Fibroblast of the aortic adventitia (primary cell): ENCODE measurements around the gene PRND. TPM values are rescaled to one million over a fixed set of nuclear protein-coding genes. Genes with fewer than 3 reads are reported as not detected.
A peak's percentile ranks its signal among the peaks of the same experiment; 100 is the strongest.

Experiments
- DNase-seq: peaks from one replicate; pipeline ENCODE4 v3.0.0-alpha.2; 2010; ENCODE audit warnings: low read depth
- H3K4me3 ChIP-seq: 2 replicates; pipeline ENCODE4 v1.5.1; 2011; ENCODE audit warnings: low read depth, mild to moderate bottlenecking, control low read depth, low read length, moderate library complexity
- total RNA-seq: library from RNA; depleted of rRNA; stranded (reverse); fragments of >200 nt; gene quantifications from 2 replicates; pipeline ENCODE4 v1.2.3, GENCODE V29; 2012; ENCODE audit warnings: low replicate concordance
- TF ChIP-seq, protein P1 (sequence below): IDR thresholded peaks from 2 replicates; pipeline ENCODE4 v1.5.1; 2011; ENCODE audit warnings: mild to moderate bottlenecking, low read length, control low read depth, inconsistent platforms; ENCODE audit not compliant: insufficient read depth

The PRND gene
- total RNA-seq, 1 donor, result not detected

DNA sequence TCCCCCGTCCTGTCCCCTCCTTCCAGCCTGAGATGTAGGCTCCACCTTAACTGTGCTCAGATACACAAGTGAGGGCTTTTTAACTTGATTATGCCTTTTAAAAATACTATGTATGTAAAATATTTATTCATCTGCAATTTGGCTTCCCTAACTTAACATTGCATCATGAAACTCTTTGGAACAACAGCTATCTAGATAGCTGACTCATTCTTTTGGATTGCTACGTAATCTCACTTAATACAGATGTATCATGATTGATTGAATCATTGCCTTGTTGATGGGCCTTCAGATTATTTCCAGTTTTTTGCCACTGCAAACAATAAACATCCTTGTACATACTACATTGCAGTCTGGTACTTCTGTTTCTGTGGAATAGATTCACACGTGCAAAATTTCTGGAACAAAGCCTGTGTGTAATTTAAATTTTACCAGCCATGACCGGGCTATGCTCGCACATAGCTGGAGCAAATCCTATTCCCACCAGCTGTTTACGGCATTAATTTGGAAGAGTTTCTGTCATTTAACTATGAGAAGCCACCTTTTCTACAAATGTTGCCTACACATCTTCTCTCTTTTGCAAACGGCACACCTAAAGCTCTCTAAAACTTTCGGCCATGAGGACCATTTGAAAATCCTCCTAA lies 6.5 kb downstream of the PRND start:
- peak; percentile 62 for DNase-seq
- TF ChIP-seq, protein P1, sequence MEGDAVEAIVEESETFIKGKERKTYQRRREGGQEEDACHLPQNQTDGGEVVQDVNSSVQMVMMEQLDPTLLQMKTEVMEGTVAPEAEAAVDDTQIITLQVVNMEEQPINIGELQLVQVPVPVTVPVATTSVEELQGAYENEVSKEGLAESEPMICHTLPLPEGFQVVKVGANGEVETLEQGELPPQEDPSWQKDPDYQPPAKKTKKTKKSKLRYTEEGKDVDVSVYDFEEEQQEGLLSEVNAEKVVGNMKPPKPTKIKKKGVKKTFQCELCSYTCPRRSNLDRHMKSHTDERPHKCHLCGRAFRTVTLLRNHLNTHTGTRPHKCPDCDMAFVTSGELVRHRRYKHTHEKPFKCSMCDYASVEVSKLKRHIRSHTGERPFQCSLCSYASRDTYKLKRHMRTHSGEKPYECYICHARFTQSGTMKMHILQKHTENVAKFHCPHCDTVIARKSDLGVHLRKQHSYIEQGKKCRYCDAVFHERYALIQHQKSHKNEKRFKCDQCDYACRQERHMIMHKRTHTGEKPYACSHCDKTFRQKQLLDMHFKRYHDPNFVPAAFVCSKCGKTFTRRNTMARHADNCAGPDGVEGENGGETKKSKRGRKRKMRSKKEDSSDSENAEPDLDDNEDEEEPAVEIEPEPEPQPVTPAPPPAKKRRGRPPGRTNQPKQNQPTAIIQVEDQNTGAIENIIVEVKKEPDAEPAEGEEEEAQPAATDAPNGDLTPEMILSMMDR, result no peak
- no peak overlapping the region for H3K4me3 ChIP-seq

DNA sequence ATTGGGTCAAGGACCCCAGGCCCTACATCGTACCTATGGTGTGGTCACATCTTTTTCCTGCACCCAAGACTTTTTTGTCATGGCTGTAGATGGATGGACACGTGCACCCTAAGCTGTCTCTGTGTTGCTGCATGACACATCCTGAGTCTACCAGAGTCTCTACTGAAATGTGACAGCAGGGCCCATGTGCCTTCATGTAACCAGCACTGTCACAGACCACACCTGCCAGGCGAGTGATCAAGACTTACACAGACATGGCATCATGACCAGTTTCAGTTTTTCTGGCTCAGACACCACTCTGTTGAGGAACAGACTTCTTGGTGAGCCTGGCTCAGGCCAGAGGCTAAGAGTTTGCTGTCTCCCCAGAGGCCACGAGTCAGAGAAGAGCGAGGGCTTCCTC lies 7.6 kb downstream of the PRND start:
- TF ChIP-seq, protein P1, result no peak
- DNase-seq, result no peak
- no peak overlapping the region for H3K4me3 ChIP-seq

DNA sequence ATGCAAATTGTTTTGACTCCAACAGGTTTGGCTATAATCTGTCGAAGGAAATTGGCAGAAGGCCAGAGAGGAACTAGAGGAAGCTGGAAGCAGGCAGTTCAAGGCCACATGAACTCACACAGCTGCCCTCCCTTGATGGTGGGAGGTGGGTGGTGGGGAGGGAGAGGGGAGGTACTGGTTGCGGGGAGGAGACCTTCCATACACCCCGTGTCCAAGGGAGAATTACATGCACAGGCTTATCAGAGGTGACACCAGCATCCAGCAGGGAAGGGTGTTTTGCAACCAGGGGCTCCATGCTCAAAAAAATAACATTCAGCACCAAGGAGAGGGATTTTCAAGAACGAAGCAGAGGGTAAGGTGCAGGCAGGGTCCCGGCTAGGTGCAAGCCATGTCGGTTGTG lies 9.1 kb downstream of the PRND start:
- peak; percentile 26 for DNase-seq
- H3K4me3 ChIP-seq, result no peak overlapping the region
- TF ChIP-seq, protein P1, result no peak

DNA sequence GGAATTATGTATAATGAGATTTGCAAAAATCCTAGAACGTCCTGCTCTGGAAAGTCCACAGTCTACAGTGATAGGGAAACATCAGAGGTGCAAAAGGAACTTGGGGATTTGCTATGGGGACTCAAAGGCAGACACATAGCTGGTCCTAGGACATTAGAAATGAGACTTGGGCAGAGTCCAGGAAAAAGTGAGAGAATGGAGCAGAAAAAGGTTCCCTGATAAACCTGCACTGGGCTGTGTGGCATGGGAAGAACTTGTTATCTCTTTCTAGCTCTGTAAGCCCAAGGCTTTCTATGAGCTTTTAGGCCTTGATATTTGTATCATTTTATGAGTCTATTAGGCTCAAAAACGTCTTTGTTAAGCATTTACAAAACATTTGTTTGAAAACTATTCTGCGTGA lies 15.2 kb downstream of the PRND start:
- TF ChIP-seq, protein P1, result no peak
- no peak overlapping the region for H3K4me3 ChIP-seq
- no peak for DNase-seq

DNA sequence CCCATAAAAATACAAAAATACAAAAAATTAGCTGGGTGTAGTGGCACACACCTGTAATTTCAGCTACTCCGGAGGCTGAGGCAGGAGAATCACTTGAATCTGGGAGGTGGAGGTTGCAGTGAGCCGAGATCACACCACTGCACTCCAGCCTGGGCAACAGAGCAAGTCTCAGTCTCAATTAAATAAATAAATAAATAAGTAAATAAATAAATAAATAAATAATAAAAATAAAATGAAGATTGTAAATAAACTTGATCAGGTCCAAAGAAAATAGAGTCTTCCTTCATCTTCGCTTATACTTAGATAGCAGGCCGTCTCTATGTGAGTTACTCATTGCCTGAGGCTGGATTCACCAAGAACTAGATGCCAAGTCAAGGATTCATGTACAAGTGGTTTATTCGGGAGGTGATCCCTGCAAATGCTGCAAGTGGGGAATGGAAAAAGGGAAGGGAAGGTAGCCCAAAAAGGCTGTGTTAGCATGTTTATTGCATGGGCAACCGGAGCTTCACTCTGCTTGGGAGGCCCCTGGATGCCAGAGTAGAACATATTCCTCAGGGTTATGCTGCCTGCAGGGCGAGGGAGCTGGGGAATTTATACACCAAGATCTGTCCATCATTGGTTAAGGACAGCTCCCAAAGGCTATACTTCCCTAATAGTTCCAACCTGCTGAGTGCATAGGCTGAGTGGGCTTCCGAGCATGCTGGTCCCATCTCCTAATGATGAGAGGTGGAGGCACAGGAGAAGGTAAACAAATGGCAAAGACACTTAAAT lies 16.3 kb downstream of the PRND start:
- no peak for DNase-seq
- no peak overlapping the region for H3K4me3 ChIP-seq
- TF ChIP-seq, protein P1, result no peak

DNA sequence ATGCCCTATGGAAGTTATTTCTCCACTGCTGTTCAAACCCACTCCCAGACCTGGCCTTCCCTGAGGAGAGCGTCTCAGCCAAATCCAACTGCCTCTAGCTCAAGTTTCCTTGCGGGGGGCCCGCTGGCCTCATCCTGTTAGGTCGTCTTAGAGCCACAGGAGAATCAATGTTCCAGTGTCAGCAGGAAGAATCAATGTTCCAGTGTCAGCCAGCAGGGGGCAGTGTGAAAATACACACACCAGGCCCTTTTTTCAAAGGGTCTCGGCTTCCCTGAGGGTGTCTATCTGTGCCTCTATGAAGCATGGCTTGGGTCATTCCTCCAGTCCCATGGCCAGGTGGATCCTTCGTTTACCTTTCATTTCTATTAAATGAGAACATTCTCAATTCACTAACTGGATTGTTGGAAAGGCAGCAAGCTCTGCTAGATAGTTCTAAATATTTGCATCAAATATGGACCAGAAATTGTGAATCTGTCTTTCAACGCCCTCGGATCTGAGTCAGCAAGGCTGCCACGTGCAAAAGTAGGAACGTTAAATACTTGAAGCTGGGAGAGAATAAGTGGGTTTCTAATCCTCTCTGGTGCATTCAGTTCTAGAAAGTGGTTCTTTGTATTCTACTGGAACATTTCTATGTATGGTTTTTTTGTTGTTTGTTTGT lies 19.2 kb downstream of the PRND start:
- TF ChIP-seq, protein P1, result peak; percentile 77
- peak; percentile 57 for DNase-seq
- no peak overlapping the region for H3K4me3 ChIP-seq
